ENCODE data around the gene ANO7.

ANO7 gene

DNA sequence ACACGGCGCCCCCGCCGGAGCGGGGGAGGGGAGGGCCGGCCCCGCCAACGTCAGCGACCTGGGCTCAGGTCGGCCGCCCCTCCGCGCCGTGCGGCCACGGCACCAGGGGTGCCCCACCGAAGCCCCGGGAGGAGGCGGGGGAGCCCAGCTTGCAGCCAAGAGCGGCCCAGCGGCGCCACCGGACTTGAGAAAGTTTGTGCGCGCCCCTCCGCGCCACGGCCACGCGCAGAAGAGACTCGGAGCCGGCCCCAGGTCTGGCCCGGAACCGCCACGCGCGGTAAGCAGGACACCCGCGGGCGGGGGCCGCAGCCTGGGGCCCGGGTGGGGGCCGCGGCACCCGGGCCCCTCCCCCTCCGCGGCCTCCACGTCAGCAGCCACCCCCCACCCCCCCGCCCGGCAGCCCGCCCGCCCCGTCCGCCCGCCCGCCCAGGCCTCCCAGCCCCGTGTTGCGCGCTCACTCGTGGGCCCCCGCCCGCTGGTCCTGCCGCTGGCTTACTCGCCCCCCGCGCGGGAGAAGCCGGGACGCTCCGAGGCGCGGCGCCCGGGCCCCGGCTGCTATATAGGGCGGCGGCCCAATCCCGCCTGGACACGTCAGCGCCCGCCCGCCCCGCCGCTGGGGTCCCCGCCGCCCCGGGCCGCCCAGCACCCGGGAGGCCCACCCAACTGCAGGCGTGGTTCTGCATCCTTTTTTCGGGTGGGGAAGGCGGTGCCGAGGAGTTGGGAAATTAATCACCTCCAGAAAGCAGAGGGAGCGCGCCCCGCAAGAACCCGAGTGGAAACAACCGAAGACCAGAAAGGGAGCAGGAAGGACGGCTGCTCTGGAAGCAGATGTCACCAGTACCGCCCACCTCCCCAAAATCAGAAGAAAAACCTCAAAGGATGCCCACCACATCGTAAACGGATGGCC, 84.1 kb downstream of the ANO7 start:
- DNase-seq (ENCODE audit: low spot score) = peak; percentile 86
- TF ChIP-seq, protein P1, sequence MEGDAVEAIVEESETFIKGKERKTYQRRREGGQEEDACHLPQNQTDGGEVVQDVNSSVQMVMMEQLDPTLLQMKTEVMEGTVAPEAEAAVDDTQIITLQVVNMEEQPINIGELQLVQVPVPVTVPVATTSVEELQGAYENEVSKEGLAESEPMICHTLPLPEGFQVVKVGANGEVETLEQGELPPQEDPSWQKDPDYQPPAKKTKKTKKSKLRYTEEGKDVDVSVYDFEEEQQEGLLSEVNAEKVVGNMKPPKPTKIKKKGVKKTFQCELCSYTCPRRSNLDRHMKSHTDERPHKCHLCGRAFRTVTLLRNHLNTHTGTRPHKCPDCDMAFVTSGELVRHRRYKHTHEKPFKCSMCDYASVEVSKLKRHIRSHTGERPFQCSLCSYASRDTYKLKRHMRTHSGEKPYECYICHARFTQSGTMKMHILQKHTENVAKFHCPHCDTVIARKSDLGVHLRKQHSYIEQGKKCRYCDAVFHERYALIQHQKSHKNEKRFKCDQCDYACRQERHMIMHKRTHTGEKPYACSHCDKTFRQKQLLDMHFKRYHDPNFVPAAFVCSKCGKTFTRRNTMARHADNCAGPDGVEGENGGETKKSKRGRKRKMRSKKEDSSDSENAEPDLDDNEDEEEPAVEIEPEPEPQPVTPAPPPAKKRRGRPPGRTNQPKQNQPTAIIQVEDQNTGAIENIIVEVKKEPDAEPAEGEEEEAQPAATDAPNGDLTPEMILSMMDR (IDR thresholded peaks at IDR 0.05; ENCODE audit: borderline replicate concordance, control extremely low read depth, extremely low read depth, insufficient read depth, missing control alignments) = no peak
- in situ Hi-C loops (cut with MboI; ENCODE audit: low sequenced_read_pairs, unreplicated experiment) = no loop called here

DNA sequence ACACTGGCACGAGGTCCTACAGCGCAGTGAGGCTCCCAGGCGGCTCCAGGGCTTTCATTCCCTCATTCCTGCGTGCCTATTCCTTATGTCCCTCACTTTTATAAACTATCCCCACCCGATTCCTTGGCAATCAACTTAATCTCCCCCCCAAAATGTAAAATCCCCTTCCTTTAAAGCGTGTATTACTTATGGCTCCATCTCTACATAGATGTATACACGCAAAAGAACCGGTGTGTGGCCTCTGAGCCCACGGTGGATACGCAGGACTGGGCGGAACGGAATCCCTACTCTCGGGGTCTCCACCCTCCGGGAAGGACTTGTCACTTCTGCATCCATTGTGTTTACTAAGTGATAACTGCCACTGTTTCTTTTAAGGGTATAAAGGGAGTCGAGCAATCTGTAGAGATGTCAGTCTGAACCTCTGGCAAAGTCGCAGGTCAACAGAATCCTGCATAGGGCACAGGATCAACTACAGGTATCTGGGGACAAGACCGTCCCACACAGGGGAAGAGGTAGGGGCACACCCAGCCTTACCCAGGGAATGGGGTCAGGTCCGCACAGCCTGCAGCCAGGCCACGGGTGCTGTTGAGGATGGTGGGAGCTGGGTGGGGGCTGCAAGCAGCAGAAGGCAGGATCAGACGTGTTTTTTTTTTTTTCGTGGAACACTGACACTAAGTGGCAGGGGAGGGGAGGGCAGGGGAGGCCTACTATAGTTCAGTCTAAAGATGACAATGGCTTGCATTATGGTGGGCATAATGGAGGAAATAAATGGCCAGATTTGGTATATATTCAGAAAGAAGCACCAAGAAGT, 84.9 kb downstream of the ANO7 start:
- DNase-seq (ENCODE audit: low spot score) = no peak
- in situ Hi-C loops (cut with MboI; ENCODE audit: low sequenced_read_pairs, unreplicated experiment) = no loop called here
- TF ChIP-seq, protein P1 (IDR thresholded peaks at IDR 0.05; ENCODE audit: borderline replicate concordance, control extremely low read depth, extremely low read depth, insufficient read depth, missing control alignments) = no peak

DNA sequence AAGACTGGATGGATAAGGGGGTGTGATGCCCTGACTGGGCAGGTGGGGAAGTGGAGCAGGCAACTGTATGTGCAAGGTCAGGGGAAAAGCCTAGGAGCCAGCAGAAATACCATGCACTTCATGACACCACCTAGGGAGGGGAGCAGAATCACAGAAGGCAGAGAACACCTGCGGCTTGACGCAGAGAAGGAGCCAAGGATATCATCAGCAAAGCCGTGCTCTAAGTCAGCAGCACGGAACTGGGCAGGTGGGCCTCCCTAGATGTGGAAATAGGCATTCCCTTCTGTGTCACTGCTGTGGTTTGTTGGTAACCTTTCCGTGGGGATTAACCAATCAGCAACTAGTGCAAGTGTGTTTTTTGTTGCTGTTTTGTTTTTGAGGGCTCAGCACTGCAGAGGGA, 85.7 kb downstream of the ANO7 start:
- TF ChIP-seq, protein P1 (IDR thresholded peaks at IDR 0.05; ENCODE audit: borderline replicate concordance, control extremely low read depth, extremely low read depth, insufficient read depth, missing control alignments) = no peak
- DNase-seq (ENCODE audit: low spot score) = no peak
- in situ Hi-C loops (cut with MboI; ENCODE audit: low sequenced_read_pairs, unreplicated experiment) = no loop called here
